ENCODE results near the gene LGALS3BP.

DNA sequence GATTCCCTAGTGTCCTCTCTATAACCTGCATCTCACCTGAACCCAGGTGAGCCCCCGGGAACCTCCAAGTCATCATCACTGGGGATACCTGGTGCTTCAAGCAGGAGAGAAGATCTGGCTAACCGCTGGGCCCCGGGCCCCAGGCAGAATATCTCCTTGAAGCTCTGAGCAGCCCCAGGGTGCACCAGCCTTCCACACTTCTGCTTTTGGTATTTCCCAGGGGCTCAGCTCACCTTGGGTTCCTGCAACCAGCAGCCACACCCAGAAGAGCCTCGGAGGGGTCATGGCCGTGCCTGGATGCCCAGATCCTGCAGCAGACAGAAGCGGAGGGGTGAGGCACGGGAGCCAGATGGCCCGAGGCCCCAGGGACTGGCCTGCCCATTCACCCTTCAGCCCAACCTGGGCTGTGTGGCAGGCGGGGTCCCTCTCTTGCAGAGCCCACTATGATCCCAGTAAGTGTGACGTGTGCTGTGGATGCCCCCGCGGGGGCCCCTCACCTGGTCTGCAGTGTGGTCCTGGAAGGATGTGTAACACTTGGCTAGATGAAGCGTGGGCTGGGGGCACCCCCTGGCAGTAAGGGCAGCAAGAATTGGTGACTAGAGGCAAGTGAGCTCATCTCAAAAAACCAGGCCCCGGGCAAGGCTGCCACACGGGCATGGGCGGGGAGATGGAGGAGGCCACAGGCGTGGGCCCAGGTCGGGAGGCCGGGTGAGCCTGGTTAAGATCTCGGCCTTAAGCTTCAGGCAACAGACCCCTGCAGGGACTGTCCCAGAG lies 2.6 kb downstream of the LGALS3BP start:
- TF ChIP-seq, protein P1, sequence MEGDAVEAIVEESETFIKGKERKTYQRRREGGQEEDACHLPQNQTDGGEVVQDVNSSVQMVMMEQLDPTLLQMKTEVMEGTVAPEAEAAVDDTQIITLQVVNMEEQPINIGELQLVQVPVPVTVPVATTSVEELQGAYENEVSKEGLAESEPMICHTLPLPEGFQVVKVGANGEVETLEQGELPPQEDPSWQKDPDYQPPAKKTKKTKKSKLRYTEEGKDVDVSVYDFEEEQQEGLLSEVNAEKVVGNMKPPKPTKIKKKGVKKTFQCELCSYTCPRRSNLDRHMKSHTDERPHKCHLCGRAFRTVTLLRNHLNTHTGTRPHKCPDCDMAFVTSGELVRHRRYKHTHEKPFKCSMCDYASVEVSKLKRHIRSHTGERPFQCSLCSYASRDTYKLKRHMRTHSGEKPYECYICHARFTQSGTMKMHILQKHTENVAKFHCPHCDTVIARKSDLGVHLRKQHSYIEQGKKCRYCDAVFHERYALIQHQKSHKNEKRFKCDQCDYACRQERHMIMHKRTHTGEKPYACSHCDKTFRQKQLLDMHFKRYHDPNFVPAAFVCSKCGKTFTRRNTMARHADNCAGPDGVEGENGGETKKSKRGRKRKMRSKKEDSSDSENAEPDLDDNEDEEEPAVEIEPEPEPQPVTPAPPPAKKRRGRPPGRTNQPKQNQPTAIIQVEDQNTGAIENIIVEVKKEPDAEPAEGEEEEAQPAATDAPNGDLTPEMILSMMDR (IDR thresholded peaks at IDR 0.05): no peak
- TF ChIP-seq POLR2A (IDR thresholded peaks at IDR 0.05): no peak
- no peak for TF ChIP-seq POLR2AphosphoS5 (IDR thresholded peaks at IDR 0.05)
- TF ChIP-seq EP300 (IDR thresholded peaks at IDR 0.05): no peak

Data from sigmoid colon (tissue), 4 donors.